SJCRH30 (cell line): ENCODE measurements around the gene RUNX1. TPM values are rescaled to one million over a fixed set of nuclear protein-coding genes. Genes with fewer than 3 reads are reported as not detected.
"Not testable (repeated sequence)": the region's sequence is repeated elsewhere in the genome, so short reads cannot be mapped to it uniquely, and the experiment has no call there.

Source experiments
- DNase-seq, 2 experiments: peaks; one replicate each; pipeline ENCODE4 v3.0.0-alpha.2; 2015 to 2020
- H3K27ac ChIP-seq: fragments of 250-450 bp; sonication (Bioruptor Pico); 2 replicates; pipeline ENCODE4 v1.5.1; 2020; ENCODE audit warnings: mild to moderate bottlenecking, moderate library complexity
- H3K27me3 ChIP-seq: fragments of 250-450 bp; sonication (Bioruptor Pico); 2 replicates; pipeline ENCODE4 v1.5.1; 2020; ENCODE audit warnings: mild to moderate bottlenecking, moderate library complexity
- H3K36me3 ChIP-seq: fragments of 250-450 bp; sonication (Bioruptor Pico); 2 replicates; pipeline ENCODE4 v1.5.1; 2020; ENCODE audit warnings: mild to moderate bottlenecking, moderate library complexity
- H3K4me1 ChIP-seq: fragments of 250-450 bp; sonication (Bioruptor Pico); 2 replicates; pipeline ENCODE4 v1.5.1; 2020; ENCODE audit warnings: mild to moderate bottlenecking, moderate library complexity
- H3K4me3 ChIP-seq: fragments of 250-450 bp; sonication (Bioruptor Pico); 2 replicates; pipeline ENCODE4 v1.5.1; 2020; ENCODE audit warnings: mild to moderate bottlenecking, moderate library complexity
- H3K9me3 ChIP-seq: fragments of 250-450 bp; sonication (Bioruptor Pico); replicated peaks from 2 replicates; pipeline ENCODE4 v1.5.1; 2020; ENCODE audit warnings: mild to moderate bottlenecking, moderate library complexity
- total RNA-seq: library from RNA; depleted of rRNA; stranded (reverse); fragments of >200 nt; shearing (Covaris generic); gene quantifications from 2 replicates; pipeline ENCODE4 v1.2.3, GENCODE V29; 2014

RUNX1 gene
- total RNA-seq, 1 experiment from 2014 or later, result 23.7 TPM

- Histone ChIP-seq H3K27me3 (no peaks in the 10 kb centered on the region), H3K27ac (no peak overlapping the region), H3K36me3 (peaks cover 7% of the 10 kb centered on the region; the same call in 1 of the 2 replicates), H3K4me3 (no peak overlapping the region), H3K4me1 (peaks cover 26% of the 10 kb centered on the region), H3K9me3 (no peaks in the 10 kb centered on the region)
- DNase-seq, result no peak
Observed at GRCh38 chr21:35006248-35006647, 42.9 kb downstream of the RUNX1 start.

DNA sequence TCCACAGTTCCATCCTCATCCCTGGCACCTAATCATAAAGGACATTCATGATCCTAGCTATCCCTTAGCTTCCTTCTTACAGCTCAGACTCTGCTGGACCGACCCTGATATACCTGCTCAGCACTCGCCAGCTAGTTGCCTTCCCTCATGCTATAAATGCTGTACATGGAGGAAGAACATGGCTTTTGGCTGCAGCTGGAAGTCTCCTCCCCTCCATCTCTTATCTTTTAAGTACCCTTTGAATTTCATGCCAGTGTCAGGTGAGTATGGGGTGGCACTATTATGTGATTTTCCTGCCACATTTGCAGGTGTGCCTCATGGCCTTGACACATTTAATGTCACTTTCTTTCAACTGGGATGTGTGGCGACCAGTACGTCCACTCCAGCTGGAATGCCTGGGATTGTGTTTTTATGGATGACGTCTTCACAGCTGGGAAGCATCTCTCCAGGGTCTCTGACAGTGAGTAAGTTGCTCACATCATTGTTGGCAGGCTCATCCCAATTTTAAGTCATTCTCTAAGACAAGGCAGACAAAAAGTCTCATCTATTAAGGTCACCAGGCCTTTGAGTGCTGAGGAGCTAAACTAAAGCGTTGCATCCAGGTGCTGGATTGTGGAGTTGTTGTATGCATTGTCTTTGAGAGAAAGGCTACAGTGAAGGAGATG lies 43.4 kb downstream of the RUNX1 start:
- Histone ChIP-seq H3K4me3 (no peak overlapping the region), H3K4me1 (peaks cover 20% of the 10 kb centered on the region), H3K27ac (no peak overlapping the region), H3K9me3 (no peaks in the 10 kb centered on the region), H3K36me3 (peaks cover 7% of the 10 kb centered on the region; the same call in 1 of the 2 replicates), H3K27me3 (no peaks in the 10 kb centered on the region)
- DNase-seq, result no peak

GRCh38 chr21:35005077-35005476 lies 44.0 kb downstream of the RUNX1 start:
- peaks cover 7% of the 10 kb centered on the region; the same call in 1 of the 2 replicates for H3K36me3 ChIP-seq
- no peaks in the 10 kb centered on the region for H3K27me3 ChIP-seq
- DNase-seq, result no peak
- H3K4me3 ChIP-seq, result no peak overlapping the region
- no peaks in the 10 kb centered on the region for H3K9me3 ChIP-seq
- no peak overlapping the region for H3K27ac ChIP-seq
- peaks cover 15% of the 10 kb centered on the region for H3K4me1 ChIP-seq

DNA sequence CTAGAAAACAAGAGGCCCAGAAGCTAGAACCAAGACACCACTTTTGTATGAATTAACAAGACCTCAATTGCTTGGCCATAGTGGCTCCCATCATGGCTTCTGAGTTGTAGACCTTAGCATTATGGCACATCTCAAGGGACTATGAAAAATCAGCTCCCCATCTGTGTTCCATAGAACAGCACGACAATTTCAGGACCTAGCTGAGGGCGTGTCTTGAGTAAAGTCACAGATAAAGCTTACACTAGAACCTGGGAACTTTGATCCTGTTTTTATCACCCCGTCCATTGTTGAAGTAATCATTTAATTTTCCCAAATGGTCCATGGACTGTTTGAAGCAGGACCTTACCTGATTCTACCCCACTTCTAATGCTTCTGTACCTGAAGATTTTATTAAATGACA lies 44.8 kb downstream of the RUNX1 start:
- Histone ChIP-seq H3K9me3 (no peaks in the 10 kb centered on the region), H3K4me3 (no peak overlapping the region), H3K4me1 (peaks cover 15% of the 10 kb centered on the region), H3K27ac (no peak overlapping the region), H3K36me3 (peaks cover 7% of the 10 kb centered on the region; the same call in 1 of the 2 replicates), H3K27me3 (no peaks in the 10 kb centered on the region)
- no peak for DNase-seq

GRCh38 chr21:35002879-35003722 lies 46.0 kb downstream of the RUNX1 start:
- no peak overlapping the region for H3K4me3 ChIP-seq
- peaks cover 5% of the 10 kb centered on the region; the same call in 1 of the 2 replicates for H3K36me3 ChIP-seq
- DNase-seq, result peak; percentile 40 to 66
- peak overlapping the region; percentile 29 for H3K27ac ChIP-seq
- no peaks in the 10 kb centered on the region for H3K27me3 ChIP-seq
- H3K9me3 ChIP-seq, result no peaks in the 10 kb centered on the region
- H3K4me1 ChIP-seq, result peaks cover 15% of the 10 kb centered on the region

GRCh38 chr21:34999397-34999941 lies 49.6 kb downstream of the RUNX1 start:
- no peaks in the 10 kb centered on the region for H3K9me3 ChIP-seq
- H3K27ac ChIP-seq, result no peak overlapping the region
- H3K27me3 ChIP-seq, result no peaks in the 10 kb centered on the region
- peaks cover 11% of the 10 kb centered on the region; the same call in 1 of the 2 replicates for H3K36me3 ChIP-seq
- H3K4me1 ChIP-seq, result peaks cover 12% of the 10 kb centered on the region; the same call in 1 of the 2 replicates
- peak in 1 of 2 experiments; percentile 46 for DNase-seq
- no peak overlapping the region for H3K4me3 ChIP-seq

- H3K36me3 ChIP-seq, result peaks cover 12% of the 10 kb centered on the region; the same call in 1 of the 2 replicates
- H3K4me3 ChIP-seq, result no peak overlapping the region
- no peaks in the 10 kb centered on the region for H3K27me3 ChIP-seq
- no peak overlapping the region for H3K27ac ChIP-seq
- H3K4me1 ChIP-seq, result peaks cover 4% of the 10 kb centered on the region; the same call in 1 of the 2 replicates
- H3K9me3 ChIP-seq, result no peaks in the 10 kb centered on the region
- no peak for DNase-seq
Observed at GRCh38 chr21:34998176-34998575, 50.9 kb downstream of the RUNX1 start.

GRCh38 chr21:34997294-34997693 lies 51.8 kb downstream of the RUNX1 start:
- no peaks in the 10 kb centered on the region for H3K27me3 ChIP-seq
- DNase-seq, result no peak
- no peaks in the 10 kb centered on the region; the same call in 1 of the 2 replicates for H3K4me1 ChIP-seq
- no peak overlapping the region for H3K4me3 ChIP-seq
- H3K36me3 ChIP-seq, result peaks cover 16% of the 10 kb centered on the region
- no peak overlapping the region for H3K27ac ChIP-seq
- H3K9me3 ChIP-seq, result no peaks in the 10 kb centered on the region

DNA sequence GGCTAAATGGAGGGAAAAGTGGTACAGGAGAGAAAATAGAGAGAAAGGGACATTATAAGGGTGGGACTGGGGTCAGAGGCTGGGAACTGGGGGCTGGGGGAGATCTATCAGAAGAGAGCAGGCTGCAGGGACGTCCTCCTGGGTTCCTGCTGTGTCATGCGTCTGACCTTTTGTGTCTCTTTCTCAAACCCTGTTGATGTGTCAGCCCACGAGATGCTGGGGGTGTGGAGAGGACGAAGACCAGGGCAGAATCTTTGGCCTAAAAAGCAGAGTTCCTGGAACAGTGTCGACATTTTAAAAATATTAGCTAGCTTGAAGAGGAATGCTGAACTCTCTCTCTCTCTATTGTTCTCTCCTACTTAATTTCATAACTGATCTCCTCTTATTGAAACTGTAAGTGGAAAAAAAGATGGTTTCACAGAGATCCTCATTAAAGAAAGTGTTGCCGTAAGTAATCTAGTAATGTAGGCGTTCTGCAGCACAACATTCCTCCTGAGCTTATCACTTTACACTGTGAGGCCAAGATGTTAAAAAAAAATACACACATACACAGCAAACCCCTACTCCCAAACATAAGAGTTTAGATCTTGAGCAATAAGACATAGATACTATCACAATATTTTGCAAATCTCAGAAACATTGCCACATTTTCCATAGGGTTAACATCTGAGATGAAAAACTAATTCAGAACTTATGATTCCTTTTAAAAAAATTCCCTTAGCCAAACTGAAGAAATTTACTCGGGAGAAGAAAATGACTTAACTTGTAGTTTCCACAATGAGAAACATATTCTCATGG lies 52.6 kb downstream of the RUNX1 start:
- no peak for DNase-seq
- H3K4me1 ChIP-seq, result no peaks in the 10 kb centered on the region; the same call in 1 of the 2 replicates

GRCh38 chr21:34995979-34996303 lies 53.2 kb downstream of the RUNX1 start:
- Histone ChIP-seq H3K9me3 (no peaks in the 10 kb centered on the region), H3K27me3 (no peaks in the 10 kb centered on the region), H3K4me1 (no peaks in the 10 kb centered on the region; the same call in 1 of the 2 replicates), H3K4me3 (no peak overlapping the region), H3K36me3 (peaks cover 12% of the 10 kb centered on the region), H3K27ac (no peak overlapping the region)
- no peak for DNase-seq

More for the DNA sequence above, 52.6 kb downstream of the RUNX1 start:
- Histone ChIP-seq H3K36me3 (peaks cover 14% of the 10 kb centered on the region), H3K4me3 (no peak overlapping the region), H3K27ac (no peak overlapping the region), H3K27me3 (no peaks in the 10 kb centered on the region), H3K9me3 (no peaks in the 10 kb centered on the region)

DNA sequence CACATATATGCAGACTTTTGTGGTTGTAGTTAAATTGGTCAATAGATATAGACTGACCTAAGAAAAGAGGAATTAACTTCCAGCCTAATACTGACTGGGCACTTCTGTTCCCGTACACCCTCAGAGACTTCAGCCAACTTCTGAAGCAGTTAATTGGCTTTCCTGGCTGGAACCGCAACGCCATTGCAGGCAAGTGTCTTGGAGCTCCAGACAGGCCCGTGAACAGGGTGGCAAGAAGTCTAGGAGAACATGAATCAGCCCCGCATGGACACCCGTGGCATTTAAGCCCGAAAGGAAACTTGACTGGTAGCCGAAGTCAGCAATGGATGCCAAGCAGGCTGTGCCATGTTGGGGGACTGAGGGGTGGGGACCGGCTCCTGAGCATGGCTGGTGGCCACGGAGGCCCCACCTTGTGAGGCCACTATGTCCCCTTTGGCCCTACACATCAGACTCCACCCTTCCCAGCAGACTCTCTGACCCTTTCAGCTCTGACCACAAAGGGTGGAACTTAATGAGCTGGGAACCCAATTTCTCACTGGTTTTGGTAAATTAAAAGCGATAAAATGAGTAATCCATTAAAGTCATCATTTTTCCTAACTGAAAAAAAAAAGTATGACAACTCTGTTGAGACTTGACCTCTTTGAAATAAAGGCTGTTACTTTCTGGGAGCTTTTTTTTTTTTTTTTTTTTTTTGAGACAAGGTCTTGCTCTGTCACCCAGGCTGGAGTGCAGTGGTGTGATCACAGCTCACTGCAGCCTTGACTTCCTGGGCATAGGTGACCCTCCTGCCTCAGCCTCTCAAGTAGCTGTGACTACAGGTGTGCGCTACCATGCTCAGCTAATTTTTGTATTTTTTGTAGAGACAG lies 54.1 kb downstream of the RUNX1 start:
- H3K27ac ChIP-seq, result no peak overlapping the region
- no peaks in the 10 kb centered on the region for H3K9me3 ChIP-seq
- no peak overlapping the region for H3K4me3 ChIP-seq
- peaks cover 12% of the 10 kb centered on the region for H3K36me3 ChIP-seq
- no peaks in the 10 kb centered on the region for H3K27me3 ChIP-seq
- no peak for DNase-seq
- no peaks in the 10 kb centered on the region; the same call in 1 of the 2 replicates for H3K4me1 ChIP-seq

DNA sequence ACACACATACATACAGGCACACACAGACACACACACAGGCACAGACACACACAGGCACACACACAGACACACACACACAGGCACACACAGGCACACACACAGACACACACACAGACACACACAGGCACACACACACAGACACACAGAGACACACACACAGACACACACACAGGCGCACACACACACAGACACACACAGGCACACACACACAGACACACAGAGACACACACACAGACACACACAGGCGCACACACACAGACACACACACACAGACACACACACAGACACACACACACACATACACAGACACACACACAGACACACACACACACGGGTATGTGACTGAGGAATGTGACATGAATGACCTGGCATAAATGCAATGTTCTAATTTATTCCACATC lies 55.6 kb downstream of the RUNX1 start:
- not testable (repeated sequence) for H3K4me1 ChIP-seq, DNase-seq, H3K4me3 ChIP-seq, H3K27ac ChIP-seq, H3K27me3 ChIP-seq, H3K9me3 ChIP-seq
- H3K36me3 ChIP-seq, result peaks cover 14% of the 10 kb centered on the region

- DNase-seq, result no peak
- Histone ChIP-seq H3K36me3 (peaks cover 14% of the 10 kb centered on the region), H3K4me1 (no peaks in the 10 kb centered on the region), H3K27ac (no peak overlapping the region), H3K9me3 (no peaks in the 10 kb centered on the region), H3K4me3 (no peak overlapping the region), H3K27me3 (no peaks in the 10 kb centered on the region)
Observed at GRCh38 chr21:34992736-34993398, 56.2 kb downstream of the RUNX1 start.
